ENCODE measurements around the gene ZDHHC13.
"Not testable (repeated sequence)": the region's sequence is repeated elsewhere in the genome, so short reads cannot be mapped to it uniquely, and the experiment has no call there.

The ZDHHC13 gene

DNA sequence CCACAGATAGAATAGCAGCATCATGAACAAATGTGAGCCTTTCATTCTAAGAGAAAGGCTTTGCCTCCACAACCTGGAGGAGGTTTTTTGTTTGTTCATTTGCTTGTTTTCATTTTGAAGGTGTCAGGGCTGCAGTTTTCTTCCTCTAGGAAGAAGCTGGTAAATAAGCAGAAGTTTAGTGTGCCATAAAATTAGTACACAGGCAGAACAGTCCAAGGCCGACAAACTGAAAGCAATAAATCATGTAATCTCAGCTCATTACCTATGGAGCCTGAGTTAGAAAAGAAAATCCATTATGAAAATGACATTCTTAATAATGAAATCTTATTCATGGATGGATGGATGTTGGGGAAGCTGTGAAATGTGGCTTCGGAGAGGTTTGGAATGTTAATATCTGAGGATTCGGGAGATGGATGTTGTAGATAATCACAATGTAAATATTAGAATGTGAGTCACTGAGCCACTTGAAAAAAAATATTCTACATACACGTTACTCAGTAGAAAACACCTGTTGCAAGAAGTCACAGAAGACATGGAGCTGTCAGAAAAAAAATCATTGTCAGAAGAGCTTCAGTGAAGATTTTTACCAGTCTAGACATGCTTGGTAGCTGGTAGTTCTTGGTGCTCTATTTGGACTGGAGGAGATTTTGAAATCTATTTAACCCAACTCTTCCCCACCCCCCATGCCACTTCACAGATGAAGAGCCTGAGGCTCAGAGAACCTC is 15.0 kb upstream of the ZDHHC13 start:
- DNase-seq, result no peak

- DNase-seq, result no peak
Observed at GRCh38 chr11:19102521-19102900, 14.5 kb upstream of the ZDHHC13 start.

GRCh38 chr11:19105011-19105410 is 12.0 kb upstream of the ZDHHC13 start:
- no peak for DNase-seq

GRCh38 chr11:19107125-19107524 is 9.8 kb upstream of the ZDHHC13 start:
- no peak for DNase-seq

- DNase-seq, result no peak
Observed at GRCh38 chr11:19110295-19110694, 6.7 kb upstream of the ZDHHC13 start.

GRCh38 chr11:19111809-19112208 is 5.2 kb upstream of the ZDHHC13 start:
- no peak for DNase-seq

DNA sequence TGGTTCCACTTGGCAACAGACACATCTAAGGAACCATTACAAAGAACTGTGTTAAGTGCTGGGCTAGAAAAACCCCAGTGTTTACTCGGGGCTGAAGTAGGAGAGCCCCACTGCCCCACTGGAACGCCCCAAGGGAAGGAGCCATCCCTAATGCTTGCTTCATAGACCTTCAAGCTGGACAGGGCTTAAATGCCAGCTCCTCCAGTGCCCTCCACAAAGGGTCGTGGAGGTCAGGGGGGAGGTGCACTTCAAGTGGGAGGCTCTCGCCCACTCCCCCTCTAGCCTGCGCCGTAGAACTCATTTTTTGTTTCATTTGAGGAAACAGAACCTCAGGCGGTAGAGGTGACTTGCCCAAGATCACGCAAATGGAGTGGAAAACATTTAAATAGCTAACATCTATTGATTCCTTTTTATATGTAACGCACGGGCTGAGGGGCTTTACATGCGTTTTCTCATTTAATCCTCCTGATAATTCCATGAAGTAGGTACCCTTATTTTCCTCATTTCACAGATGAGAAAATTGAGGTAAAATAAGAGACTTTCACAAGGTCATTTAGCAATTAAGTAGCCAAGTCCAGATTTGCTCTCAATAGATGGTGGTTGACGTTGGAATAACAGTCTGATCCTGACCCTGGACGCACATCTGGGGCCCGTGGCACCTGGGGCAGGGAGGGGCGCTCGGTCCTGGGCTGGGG is 545 bp upstream of the ZDHHC13 start:
- peak; percentile 4 for DNase-seq

DNA sequence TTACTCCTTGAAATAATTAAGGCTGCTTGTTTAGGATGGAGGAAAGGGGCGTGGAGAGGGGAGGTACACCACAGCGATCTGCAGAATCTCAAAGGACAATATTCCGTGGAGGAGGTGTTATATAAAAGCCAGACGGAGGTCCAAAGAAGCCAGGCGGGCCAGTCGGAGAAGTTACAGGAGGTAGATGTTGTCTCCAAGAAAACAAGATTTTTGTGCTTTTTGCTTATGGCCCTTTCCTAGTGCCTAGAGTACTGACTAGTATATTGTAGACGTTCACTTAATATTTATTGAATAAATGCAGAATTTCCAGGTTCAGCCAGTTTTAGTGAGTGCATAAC is 761 bp downstream of the ZDHHC13 start:
- DNase-seq, result no peak

GRCh38 chr11:19121646-19122045 is 4.7 kb downstream of the ZDHHC13 start:
- DNase-seq, result peak; percentile 29

GRCh38 chr11:19122960-19123615 is 6.1 kb downstream of the ZDHHC13 start:
- no peak for DNase-seq

GRCh38 chr11:19126562-19127325 is 9.8 kb downstream of the ZDHHC13 start:
- DNase-seq, result not testable (repeated sequence)

GRCh38 chr11:19134004-19134403 is 17.0 kb downstream of the ZDHHC13 start:
- no peak for DNase-seq

DNA sequence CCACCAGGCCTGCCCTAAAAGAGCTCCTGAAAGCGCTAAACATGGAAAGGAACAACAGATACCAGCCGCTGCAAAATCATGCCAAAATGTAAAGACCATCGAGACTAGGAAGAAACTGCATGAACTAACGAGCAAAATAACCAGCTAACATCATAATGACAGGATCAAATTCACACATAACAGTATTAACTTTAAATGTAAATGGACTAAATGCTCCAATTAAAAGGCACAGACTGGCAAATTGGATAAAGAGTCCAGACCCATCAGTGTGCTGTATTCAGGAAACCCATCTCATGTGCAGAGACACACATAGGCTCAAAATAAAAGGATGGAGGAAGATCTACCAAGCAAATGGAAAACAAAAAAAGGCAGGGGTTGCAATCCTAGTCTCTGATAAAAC is 19.9 kb downstream of the ZDHHC13 start:
- DNase-seq, result not testable (repeated sequence)

DNA sequence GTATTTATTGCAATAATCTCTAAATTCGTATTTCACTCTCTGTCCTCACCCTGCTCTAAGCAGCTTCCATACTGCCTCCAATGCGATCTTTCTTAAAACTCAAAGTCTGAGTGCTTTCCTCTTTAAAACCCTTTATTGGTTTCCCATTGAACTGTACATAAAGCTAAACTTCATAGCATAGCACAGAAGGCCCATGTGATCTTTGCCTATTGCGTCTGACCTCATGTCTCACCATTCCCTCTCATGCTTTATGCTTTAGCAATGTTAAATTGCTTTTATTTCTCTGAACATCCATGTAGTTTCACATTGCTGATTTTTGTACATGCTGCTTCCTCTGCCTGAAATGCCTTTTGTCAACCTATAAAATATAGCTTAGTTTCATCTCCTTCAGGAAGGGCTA is 28.4 kb downstream of the ZDHHC13 start:
- no peak for DNase-seq

DNA sequence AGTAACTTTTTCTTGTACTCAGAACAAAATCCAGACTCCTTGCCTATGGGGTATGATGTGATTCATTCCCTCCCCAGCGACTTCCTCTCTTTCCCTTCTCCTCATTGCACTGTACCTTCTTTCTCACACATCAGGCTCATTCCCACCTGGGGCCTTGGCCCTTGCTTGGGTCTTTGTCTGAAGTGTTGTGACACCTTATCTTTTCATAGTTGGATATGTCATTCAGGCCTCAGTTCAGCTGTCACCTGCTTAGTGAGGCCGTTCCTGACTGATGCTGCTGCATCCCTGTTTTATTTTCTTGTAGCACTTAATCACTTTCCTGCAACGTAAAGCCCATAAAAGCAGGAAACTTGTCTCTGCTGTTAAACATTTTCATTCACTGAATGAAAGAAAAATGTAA is 39.9 kb downstream of the ZDHHC13 start:
- no peak for DNase-seq

DNA sequence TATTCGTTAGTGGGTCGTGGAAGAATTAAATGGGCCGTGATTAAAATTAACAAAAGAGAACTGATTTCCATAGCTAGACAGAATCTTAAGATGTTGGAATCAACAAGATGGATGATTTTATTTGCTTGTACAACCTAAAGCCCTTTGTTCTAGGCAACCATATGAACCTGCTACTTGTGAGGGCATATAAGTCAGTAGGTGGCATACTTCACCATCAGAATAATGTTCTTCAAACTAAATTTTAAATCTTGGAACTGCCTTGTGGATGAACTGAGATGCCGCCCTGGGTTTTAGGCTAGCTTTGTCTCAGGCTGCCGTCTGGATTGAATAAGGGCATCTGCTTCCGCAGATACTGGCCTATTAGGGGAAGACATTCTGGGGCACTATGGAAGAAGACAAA is 43.9 kb downstream of the ZDHHC13 start:
- no peak for DNase-seq

DNA sequence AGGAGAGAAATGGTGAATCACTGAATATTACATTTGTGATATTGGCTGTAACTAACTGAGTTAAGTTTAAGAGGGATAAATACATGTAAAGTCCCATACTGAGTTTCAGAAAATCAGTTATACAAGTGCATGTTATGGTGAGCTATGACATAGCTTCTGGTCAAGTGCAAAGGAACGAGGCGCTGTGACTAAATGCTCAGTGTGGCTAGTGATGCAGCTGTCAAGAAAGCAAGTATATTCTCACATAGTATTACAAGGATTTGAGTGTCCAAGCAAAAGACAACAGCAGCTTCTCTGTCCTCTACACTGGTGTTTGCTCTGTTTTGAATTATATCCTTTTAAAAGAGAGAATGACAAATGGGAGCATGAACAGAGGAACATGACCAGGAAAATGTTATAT is 44.7 kb downstream of the ZDHHC13 start:
- no peak for DNase-seq

DNA sequence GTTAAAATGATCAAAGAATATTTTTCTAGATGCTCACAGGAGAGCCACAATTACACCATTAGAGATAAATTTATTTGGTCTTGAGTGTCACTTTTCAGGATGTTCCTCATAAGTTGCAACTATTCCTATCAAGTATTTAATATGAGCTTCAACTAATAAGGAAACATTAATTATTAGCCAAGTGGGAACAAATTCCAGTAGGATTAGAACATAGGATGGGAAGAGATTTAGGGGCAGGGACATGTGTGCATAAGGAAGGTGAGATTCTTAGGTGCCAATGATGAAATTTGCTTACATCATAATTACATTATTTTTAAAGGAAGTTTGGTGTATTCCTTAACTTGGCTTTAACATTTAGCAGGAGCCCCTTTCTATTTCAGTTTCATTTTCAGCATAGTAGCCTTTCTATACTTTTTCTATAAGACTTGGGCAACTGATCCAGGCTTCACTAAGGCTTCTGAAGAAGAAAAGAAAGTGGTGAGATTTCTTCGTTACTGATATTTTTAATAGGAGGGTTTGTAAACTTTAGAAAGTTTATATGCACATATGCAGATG is 46.1 kb downstream of the ZDHHC13 start:
- DNase-seq, result no peak

DNA sequence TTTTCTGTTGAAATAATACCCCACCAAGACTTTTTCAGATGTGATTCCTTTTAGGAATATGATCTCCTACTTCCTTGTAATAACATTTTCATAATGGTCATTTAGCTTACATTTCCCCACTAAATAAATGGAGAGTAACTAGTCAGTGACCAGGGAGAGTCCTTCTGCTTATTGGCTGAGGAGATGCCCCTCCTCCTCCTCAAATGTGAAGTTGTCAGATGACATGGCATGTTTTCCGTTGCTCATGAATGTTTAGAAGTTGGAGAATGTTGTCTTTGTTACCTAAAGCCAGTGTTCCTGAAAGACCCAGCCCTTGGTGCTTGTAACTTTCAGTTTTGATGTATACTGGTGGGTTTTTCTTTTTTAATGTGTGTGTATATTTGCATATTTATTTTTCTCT is 46.6 kb downstream of the ZDHHC13 start:
- DNase-seq, result no peak

DNA sequence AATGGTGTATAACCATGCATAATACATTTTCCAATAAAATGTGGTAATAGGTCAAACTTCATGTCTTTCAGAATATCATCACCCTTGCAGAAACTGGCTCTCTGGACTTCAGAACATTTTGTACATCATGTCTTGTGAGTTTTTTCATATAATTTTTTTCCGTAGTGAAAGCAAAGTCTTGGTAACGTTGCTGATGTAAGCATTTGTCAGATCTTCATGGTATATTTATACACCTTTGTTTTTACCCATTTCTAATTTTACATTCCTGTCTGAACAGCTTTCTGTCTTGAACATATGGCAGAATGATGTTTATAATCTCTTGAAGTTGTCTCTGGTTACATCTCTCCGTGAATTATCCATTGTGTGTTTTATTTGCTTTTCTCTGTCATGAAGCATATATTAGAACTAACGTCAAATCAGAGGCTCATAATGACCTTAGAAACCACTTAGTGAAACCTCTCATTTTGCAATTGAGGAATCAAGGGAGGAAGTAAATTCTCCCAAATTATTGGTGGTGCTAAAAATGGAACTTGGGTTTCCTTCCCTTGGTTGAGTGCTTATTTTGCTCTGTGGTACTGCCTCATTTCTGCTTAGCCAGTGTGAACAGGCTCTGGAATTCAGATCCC is 47.4 kb downstream of the ZDHHC13 start:
- DNase-seq, result no peak

- no peak for DNase-seq
Observed at GRCh38 chr11:19164881-19165280, 47.9 kb downstream of the ZDHHC13 start.

GRCh38 chr11:19168090-19168489 is 51.1 kb downstream of the ZDHHC13 start:
- no peak for DNase-seq
